ENCODE measurements around the gene LINGO3.
"Not testable (repeated sequence)": the region's sequence is repeated elsewhere in the genome, so short reads cannot be mapped to it uniquely, and the experiment has no call there.

LINGO3 gene

GRCh38 chr19:2308114-2308556, at the start of gene LINGO3:
Gene LINGO3 (minus strand): TSS chr19:2308154. CDS start chr19:2291776, 16,378 bp downstream.
- no peak for DNase-seq

- no peak for DNase-seq
Observed at GRCh38 chr19:2356036-2356646, 48.2 kb upstream of the LINGO3 start.

- no peak for DNase-seq
Observed at GRCh38 chr19:2355168-2356035, 47.4 kb upstream of the LINGO3 start.

- DNase-seq: no peak
Observed at GRCh38 chr19:2354670-2355069, 46.7 kb upstream of the LINGO3 start.

- DNase-seq: no peak
Observed at GRCh38 chr19:2353887-2354592, 46.1 kb upstream of the LINGO3 start.

GRCh38 chr19:2353159-2353886, 45.4 kb upstream of the LINGO3 start:
- DNase-seq: no peak

GRCh38 chr19:2352121-2352520, 44.2 kb upstream of the LINGO3 start:
- DNase-seq: no peak

- no peak for DNase-seq
Observed at GRCh38 chr19:2351591-2351990, 43.6 kb upstream of the LINGO3 start.

- DNase-seq: no peak
Observed at GRCh38 chr19:2350656-2351055, 42.7 kb upstream of the LINGO3 start.

GRCh38 chr19:2349818-2350217, 41.9 kb upstream of the LINGO3 start:
- not testable (repeated sequence) for DNase-seq

- DNase-seq: no peak
Observed at GRCh38 chr19:2345794-2346663, 38.1 kb upstream of the LINGO3 start.

GRCh38 chr19:2345076-2345475, 37.1 kb upstream of the LINGO3 start:
- DNase-seq: no peak

- no peak for DNase-seq
Observed at GRCh38 chr19:2344381-2344870, 36.5 kb upstream of the LINGO3 start.

- DNase-seq: no peak
Observed at GRCh38 chr19:2343289-2343982, 35.5 kb upstream of the LINGO3 start.

- DNase-seq: no peak
Observed at GRCh38 chr19:2342656-2343288, 34.8 kb upstream of the LINGO3 start.

- DNase-seq: no peak
Observed at GRCh38 chr19:2341982-2342381, 34.0 kb upstream of the LINGO3 start.

GRCh38 chr19:2341244-2341751, 33.3 kb upstream of the LINGO3 start:
- DNase-seq: no peak

GRCh38 chr19:2340496-2341243, 32.7 kb upstream of the LINGO3 start:
- DNase-seq: no peak

- no peak for DNase-seq
Observed at GRCh38 chr19:2339644-2340310, 31.8 kb upstream of the LINGO3 start.
